ENCODE data around the gene SLC48A1. TPM values are rescaled to one million over a fixed set of nuclear protein-coding genes. Genes with fewer than 3 reads are reported as not detected.

Gene SLC48A1
- total RNA-seq, 3 donors from 2014 or later (not counting 1 experiment from before 2014, with no cell fraction given), result 2.0 to 4.4 (median 3.4) TPM

DNA sequence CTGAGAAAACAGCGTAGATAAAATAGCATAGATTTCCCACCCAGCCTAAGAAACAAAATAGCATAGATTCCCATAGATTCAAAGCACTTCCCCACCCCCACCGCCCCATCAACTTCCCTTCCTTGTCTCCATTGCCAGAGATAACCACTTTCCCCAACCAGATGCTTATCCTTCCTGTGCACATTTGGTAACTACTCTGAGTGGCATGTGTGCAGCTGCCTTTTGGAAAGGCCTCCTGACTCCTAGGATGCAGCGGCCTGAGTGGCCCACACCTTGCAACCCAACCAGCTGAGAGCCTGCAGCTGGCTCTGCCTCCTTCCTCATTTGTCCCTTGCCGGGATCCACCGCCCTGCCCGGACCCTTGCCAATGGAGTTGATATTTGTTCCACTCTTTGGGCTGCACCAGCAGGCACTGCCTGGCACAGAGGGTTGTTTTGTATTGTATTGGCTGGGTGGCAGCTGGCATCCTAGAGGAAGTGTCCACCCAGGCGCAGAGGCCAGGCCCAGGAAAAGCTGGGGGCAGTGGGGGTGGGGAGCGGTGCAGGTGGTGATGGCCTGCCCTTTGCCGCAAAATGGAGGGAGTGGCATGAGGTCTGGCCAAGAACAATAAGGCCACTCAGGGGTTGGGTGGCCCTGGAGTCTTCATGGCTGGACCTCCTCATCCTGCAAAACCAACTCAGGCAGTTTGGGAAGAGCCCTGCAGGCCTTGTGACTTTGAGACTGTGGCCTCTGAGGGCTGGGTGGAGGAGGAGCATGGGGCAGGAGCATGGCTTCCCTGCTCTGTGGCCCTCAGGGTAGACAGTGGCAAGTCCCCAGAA, 4.9 kb downstream of the SLC48A1 start:
- Mint-ChIP-seq H3K27ac (no peak overlapping the region), H3K4me1 (peaks cover 16 to 40% of the 10 kb centered on the region in 2 donors), H3K9me3 (no peaks in the 10 kb centered on the region), H3K4me3 (no peak overlapping the region), H3K27me3 (ENCODE audit: low read depth in 2 of 2) (peaks cover 0 to 4% of the 10 kb centered on the region in 2 donors), H3K36me3 (no peaks in the 10 kb centered on the region)
- Histone ChIP-seq H3K9me3 (ENCODE audit: control insufficient read depth, insufficient read depth, low read length) (no peaks in the 10 kb centered on the region), H3K4me1 (ENCODE audit: control insufficient read depth, insufficient read depth, low read length) (peaks cover 38% of the 10 kb centered on the region), H3K27ac (ENCODE audit: low read length) (no peak overlapping the region), H3K27me3 (ENCODE audit: control insufficient read depth, insufficient read depth, low read length) (peaks cover 3% of the 10 kb centered on the region), H3K4me3 (ENCODE audit: low read length) (no peak overlapping the region), H3K36me3 (ENCODE audit: control insufficient read depth, insufficient read depth, low read length) (peaks cover 8% of the 10 kb centered on the region)
- DNase-seq (no peak), ATAC-seq (no peak)
- WGBS (ENCODE audit: insufficient coverage), result 59% methylated on average over 8 of the region's 9 CpGs
- intact Hi-C loops (cut with micrococcal nuclease), result no loop called here
- TF ChIP-seq, protein P1, sequence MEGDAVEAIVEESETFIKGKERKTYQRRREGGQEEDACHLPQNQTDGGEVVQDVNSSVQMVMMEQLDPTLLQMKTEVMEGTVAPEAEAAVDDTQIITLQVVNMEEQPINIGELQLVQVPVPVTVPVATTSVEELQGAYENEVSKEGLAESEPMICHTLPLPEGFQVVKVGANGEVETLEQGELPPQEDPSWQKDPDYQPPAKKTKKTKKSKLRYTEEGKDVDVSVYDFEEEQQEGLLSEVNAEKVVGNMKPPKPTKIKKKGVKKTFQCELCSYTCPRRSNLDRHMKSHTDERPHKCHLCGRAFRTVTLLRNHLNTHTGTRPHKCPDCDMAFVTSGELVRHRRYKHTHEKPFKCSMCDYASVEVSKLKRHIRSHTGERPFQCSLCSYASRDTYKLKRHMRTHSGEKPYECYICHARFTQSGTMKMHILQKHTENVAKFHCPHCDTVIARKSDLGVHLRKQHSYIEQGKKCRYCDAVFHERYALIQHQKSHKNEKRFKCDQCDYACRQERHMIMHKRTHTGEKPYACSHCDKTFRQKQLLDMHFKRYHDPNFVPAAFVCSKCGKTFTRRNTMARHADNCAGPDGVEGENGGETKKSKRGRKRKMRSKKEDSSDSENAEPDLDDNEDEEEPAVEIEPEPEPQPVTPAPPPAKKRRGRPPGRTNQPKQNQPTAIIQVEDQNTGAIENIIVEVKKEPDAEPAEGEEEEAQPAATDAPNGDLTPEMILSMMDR (IDR thresholded peaks at IDR 0.05), result no peak

DNA sequence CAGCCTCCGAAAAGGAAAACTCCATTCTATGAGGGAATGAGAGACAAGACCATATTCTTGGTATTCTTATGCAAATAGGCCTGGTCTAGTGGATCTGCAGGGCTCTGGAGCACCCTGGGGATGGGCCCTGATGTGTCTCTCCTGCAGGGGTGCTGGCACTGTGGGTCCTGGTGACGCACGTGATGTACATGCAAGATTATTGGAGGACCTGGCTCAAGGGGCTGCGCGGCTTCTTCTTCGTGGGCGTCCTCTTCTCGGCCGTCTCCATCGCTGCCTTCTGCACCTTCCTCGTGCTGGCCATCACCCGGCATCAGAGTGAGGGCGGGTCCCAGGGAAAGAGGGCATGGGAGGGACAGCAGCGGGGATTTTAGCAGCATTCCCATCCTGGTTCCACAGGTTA, 5.8 kb downstream of the SLC48A1 start:
- no peaks in the 10 kb centered on the region for H3K36me3 Mint-ChIP-seq
- H3K27ac ChIP-seq (ENCODE audit: low read length), result no peak overlapping the region
- peaks cover 0 to 4% of the 10 kb centered on the region in 2 donors for H3K27me3 Mint-ChIP-seq (ENCODE audit: low read depth in 2 of 2)
- WGBS (ENCODE audit: insufficient coverage), result 85% methylated on average over 14 of the region's 14 CpGs
- H3K4me3 ChIP-seq (ENCODE audit: low read length), result no peak overlapping the region
- H3K9me3 ChIP-seq (ENCODE audit: control insufficient read depth, insufficient read depth, low read length), result no peaks in the 10 kb centered on the region
- H3K4me1 Mint-ChIP-seq, result peaks cover 12 to 35% of the 10 kb centered on the region in 2 donors
- peaks cover 3% of the 10 kb centered on the region for H3K27me3 ChIP-seq (ENCODE audit: control insufficient read depth, insufficient read depth, low read length)
- peaks cover 34% of the 10 kb centered on the region for H3K4me1 ChIP-seq (ENCODE audit: control insufficient read depth, insufficient read depth, low read length)
- ATAC-seq, result no peak
- H3K27ac Mint-ChIP-seq, result peak overlapping the region; percentile 68 to 70
- peaks cover 16% of the 10 kb centered on the region for H3K36me3 ChIP-seq (ENCODE audit: control insufficient read depth, insufficient read depth, low read length)
- no peak overlapping the region for H3K4me3 Mint-ChIP-seq
- TF ChIP-seq, protein P1 (IDR thresholded peaks at IDR 0.05), result no peak
- no peak for DNase-seq
- intact Hi-C loops (cut with micrococcal nuclease), result loop anchor here (1.0 kb wide), 4 partner anchors 37 to 128 kb away; no protein-coding TSS in a partner anchor
- no peaks in the 10 kb centered on the region for H3K9me3 Mint-ChIP-seq

DNA sequence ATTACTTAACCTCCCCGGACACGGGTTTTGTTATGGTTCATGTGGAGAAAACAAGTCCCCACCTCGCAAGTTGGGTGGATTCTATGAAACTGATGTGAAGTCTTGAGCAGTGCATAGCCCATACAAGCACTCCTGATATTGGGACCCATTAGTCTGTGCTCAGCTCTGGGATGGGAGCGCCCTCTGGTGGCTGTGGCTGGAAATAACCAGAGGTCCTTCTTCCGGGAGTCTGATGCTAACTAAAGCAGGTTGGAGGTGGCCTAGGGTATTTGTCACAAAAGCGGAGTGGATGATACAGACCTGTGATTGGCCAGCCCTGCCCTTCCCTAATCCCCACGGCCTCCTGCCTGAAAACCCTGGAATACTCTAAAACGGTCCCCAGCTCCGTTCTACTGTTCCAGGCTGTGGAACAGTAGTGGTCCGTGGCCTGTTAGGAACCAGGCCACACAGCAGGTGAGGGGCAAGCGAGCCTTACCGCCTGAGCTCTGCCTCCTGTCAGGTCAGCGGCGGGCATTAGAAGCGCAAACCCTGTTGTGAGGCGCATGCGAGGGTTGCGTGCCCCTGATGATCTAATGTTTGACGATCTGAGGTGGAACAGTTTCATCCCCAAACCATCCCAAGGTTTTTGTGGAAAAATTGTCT, 6.4 kb downstream of the SLC48A1 start:
- no peaks in the 10 kb centered on the region for H3K27me3 ChIP-seq (ENCODE audit: control insufficient read depth, insufficient read depth, low read length)
- no peaks in the 10 kb centered on the region for H3K9me3 Mint-ChIP-seq
- no peak overlapping the region for H3K27ac ChIP-seq (ENCODE audit: low read length)
- H3K4me1 ChIP-seq (ENCODE audit: control insufficient read depth, insufficient read depth, low read length), result peaks cover 31% of the 10 kb centered on the region
- ATAC-seq, result peak; percentile 92 to 98 (median 92)
- H3K4me1 Mint-ChIP-seq, result peaks cover 7 to 33% of the 10 kb centered on the region in 2 donors
- 52% methylated on average over 19 of the region's 19 CpGs for WGBS (ENCODE audit: insufficient coverage)
- intact Hi-C loops (cut with micrococcal nuclease), result loop anchor here (1.0 kb wide), 4 partner anchors 37 to 128 kb away; no protein-coding TSS in a partner anchor
- peaks cover 22% of the 10 kb centered on the region for H3K36me3 ChIP-seq (ENCODE audit: control insufficient read depth, insufficient read depth, low read length)
- peak; percentile 91 to 94 for DNase-seq
- no peak overlapping the region for H3K4me3 ChIP-seq (ENCODE audit: low read length)
- no peaks in the 10 kb centered on the region for H3K36me3 Mint-ChIP-seq
- H3K4me3 Mint-ChIP-seq, result no peak overlapping the region
- H3K27ac Mint-ChIP-seq, result peak overlapping the region; percentile 68 to 70
- H3K27me3 Mint-ChIP-seq (ENCODE audit: low read depth in 2 of 2), result peaks cover 0 to 4% of the 10 kb centered on the region in 2 donors
- no peaks in the 10 kb centered on the region for H3K9me3 ChIP-seq (ENCODE audit: control insufficient read depth, insufficient read depth, low read length)
- TF ChIP-seq, protein P1 (IDR thresholded peaks at IDR 0.05), result peak; percentile 92
